Sigmoid colon (tissue), 4 donors: ENCODE results near the gene CXorf65.

Source experiments
- CTCF ChIP-seq, 4 experiments: fragments of 450-650 bp in 3 of 4; fragments of 200-600 bp in 1 of 4; IDR thresholded peaks; one replicate each; pipeline ENCODE4 v1.5.1; 2016 to 2019; ENCODE audit warnings: antibody characterized with exemption in 4 of 4, mild to moderate bottlenecking in 3 of 4, moderate library complexity in 2 of 4
- POLR2A ChIP-seq, 2 donors: fragments of 450-650 bp; IDR thresholded peaks; one replicate each; pipeline ENCODE4 v1.6.1; 2016; ENCODE audit warnings: antibody characterized with exemption in 2 of 2, mild to moderate bottlenecking in 2 of 2, moderate library complexity in 2 of 2
- POLR2AphosphoS5 ChIP-seq, 4 donors: sonication (generic); formaldehyde crosslinking; IDR thresholded peaks; one replicate each; pipeline ENCODE4 v1.6.1; 2017; ENCODE audit warnings: antibody characterized with exemption in 4 of 4

GRCh38 chrX:71102292-71102691 lies 4.2 kb downstream of the CXorf65 start:
- no peak for TF ChIP-seq CTCF (IDR thresholded peaks at IDR 0.05)
- no peak for TF ChIP-seq POLR2AphosphoS5 (IDR thresholded peaks at IDR 0.05)
- TF ChIP-seq POLR2A (IDR thresholded peaks at IDR 0.05), result no peak
